ENCODE results near the gene DUSP28.

DNA sequence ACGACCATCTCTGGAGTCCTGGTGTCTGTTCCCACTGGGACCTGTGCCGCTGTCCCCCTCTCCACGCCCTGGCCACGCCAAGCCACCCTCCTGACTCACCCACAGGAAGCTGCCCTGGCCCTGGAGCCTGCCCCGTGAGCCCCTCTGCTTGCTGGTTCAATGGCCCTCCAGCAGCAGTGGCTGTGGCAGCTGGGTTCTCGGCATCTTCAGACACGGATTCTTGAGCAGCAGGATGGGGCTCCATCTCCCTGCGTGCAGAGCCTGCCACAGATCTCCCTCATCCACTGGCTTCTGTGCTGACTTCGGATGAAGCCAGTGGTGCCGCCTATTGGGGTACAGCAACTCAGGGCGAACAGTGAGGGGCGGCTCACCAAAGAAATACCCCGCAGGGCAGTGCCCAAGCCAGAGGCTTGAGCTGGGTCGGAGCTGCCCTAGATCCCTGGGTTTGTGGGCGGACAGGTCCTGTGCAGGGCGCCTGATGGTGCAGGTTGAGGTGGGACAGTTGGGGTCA is 40.3 kb downstream of the DUSP28 start:
- TF ChIP-seq EGR1 (IDR thresholded peaks at IDR 0.05) (no peak), NFIC (IDR thresholded peaks at IDR 0.05) (no peak), YY1 (IDR thresholded peaks at IDR 0.05; ENCODE audit: low read depth) (no peak), EP300 (IDR thresholded peaks at IDR 0.05; ENCODE audit: borderline replicate concordance) (no peak), CREB1 (IDR thresholded peaks at IDR 0.05; ENCODE audit: low read depth) (no peak), ZBTB7A (IDR thresholded peaks at IDR 0.05; ENCODE audit: low read depth) (no peak), RAD21 (IDR thresholded peaks at IDR 0.05; ENCODE audit: low read depth) (no peak), CEBPB (IDR thresholded peaks at IDR 0.05) (no peak), FOXM1 (IDR thresholded peaks at IDR 0.05; ENCODE audit: borderline replicate concordance, low read depth) (no peak), TAF1 (IDR thresholded peaks at IDR 0.05; ENCODE audit: low read depth) (no peak), TEAD4 (IDR thresholded peaks at IDR 0.05) (no peak)
- TF ChIP-seq, protein P1, sequence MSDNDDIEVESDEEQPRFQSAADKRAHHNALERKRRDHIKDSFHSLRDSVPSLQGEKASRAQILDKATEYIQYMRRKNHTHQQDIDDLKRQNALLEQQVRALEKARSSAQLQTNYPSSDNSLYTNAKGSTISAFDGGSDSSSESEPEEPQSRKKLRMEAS (IDR thresholded peaks at IDR 0.05), result no peak
- TF ChIP-seq, protein P2, sequence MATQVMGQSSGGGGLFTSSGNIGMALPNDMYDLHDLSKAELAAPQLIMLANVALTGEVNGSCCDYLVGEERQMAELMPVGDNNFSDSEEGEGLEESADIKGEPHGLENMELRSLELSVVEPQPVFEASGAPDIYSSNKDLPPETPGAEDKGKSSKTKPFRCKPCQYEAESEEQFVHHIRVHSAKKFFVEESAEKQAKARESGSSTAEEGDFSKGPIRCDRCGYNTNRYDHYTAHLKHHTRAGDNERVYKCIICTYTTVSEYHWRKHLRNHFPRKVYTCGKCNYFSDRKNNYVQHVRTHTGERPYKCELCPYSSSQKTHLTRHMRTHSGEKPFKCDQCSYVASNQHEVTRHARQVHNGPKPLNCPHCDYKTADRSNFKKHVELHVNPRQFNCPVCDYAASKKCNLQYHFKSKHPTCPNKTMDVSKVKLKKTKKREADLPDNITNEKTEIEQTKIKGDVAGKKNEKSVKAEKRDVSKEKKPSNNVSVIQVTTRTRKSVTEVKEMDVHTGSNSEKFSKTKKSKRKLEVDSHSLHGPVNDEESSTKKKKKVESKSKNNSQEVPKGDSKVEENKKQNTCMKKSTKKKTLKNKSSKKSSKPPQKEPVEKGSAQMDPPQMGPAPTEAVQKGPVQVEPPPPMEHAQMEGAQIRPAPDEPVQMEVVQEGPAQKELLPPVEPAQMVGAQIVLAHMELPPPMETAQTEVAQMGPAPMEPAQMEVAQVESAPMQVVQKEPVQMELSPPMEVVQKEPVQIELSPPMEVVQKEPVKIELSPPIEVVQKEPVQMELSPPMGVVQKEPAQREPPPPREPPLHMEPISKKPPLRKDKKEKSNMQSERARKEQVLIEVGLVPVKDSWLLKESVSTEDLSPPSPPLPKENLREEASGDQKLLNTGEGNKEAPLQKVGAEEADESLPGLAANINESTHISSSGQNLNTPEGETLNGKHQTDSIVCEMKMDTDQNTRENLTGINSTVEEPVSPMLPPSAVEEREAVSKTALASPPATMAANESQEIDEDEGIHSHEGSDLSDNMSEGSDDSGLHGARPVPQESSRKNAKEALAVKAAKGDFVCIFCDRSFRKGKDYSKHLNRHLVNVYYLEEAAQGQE (IDR thresholded peaks at IDR 0.05; ENCODE audit: low read depth), result no peak
- TF ChIP-seq, protein P3, sequence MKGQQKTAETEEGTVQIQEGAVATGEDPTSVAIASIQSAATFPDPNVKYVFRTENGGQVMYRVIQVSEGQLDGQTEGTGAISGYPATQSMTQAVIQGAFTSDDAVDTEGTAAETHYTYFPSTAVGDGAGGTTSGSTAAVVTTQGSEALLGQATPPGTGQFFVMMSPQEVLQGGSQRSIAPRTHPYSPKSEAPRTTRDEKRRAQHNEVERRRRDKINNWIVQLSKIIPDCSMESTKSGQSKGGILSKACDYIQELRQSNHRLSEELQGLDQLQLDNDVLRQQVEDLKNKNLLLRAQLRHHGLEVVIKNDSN (IDR thresholded peaks at IDR 0.05), result no peak
